OCI-LY1 (cell line): ENCODE data around the gene BPIFB2.

Experiments used
- H2AFZ ChIP-seq: fragments of 200-600 bp; sonication (generic), shearing (Covaris generic); 2 replicates; pipeline ENCODE4 v1.6.0; 2014; ENCODE audit warnings: antibody characterized with exemption, mild to moderate bottlenecking, low read length
- H3F3A ChIP-seq: fragments of 200-600 bp; sonication (generic), shearing (Covaris generic); 2 replicates; pipeline ENCODE4 v1.6.0; 2014; ENCODE audit warnings: mild to moderate bottlenecking, antibody characterized with exemption, low read length, moderate library complexity; ENCODE audit not compliant: insufficient read depth
- H3K27ac ChIP-seq: fragments of 200-600 bp; sonication (generic); 2 replicates; pipeline ENCODE4 v1.5.1; 2014; ENCODE audit warnings: low read length, mixed run types, mild to moderate bottlenecking, low read depth; ENCODE audit not compliant: poor library complexity, severe bottlenecking
- H3K27me3 ChIP-seq: fragments of 200-600 bp; sonication (generic); 2 replicates; pipeline ENCODE4 v1.6.0; 2014; ENCODE audit warnings: antibody characterized with exemption, mild to moderate bottlenecking, low read length, moderate library complexity; ENCODE audit not compliant: insufficient read depth
- H3K36me3 ChIP-seq: fragments of 200-600 bp; sonication (generic); 2 replicates; pipeline ENCODE4 v1.6.1; 2014; ENCODE audit warnings: mild to moderate bottlenecking, antibody characterized with exemption, low read length, moderate library complexity, mixed read lengths; ENCODE audit not compliant: insufficient read depth
- H3K4me1 ChIP-seq: fragments of 200-600 bp; sonication (generic); 2 replicates; pipeline ENCODE4 v1.5.1; 2014; ENCODE audit warnings: mild to moderate bottlenecking, low read length, moderate library complexity; ENCODE audit not compliant: insufficient read depth, severe bottlenecking
- H3K4me2 ChIP-seq: fragments of 200-600 bp; sonication (generic), shearing (Covaris generic); 2 replicates; pipeline ENCODE4 v1.6.1; 2014; ENCODE audit warnings: low read length
- H3K4me3 ChIP-seq: fragments of 200-600 bp; sonication (generic); 2 replicates; pipeline ENCODE4 v1.5.1; 2014; ENCODE audit warnings: low read length, low read depth, mild to moderate bottlenecking, mixed read lengths; ENCODE audit not compliant: poor library complexity, severe bottlenecking
- H3K79me2 ChIP-seq: fragments of 200-600 bp; shearing (Covaris generic); 2 replicates; pipeline ENCODE4 v1.6.1; 2016; ENCODE audit warnings: mixed run types, low read length, mixed read lengths; ENCODE audit not compliant: insufficient read depth
- H3K9ac ChIP-seq: fragments of 200-600 bp; sonication (generic), shearing (Covaris generic); 2 replicates; pipeline ENCODE4 v1.6.1; 2014; ENCODE audit warnings: mild to moderate bottlenecking, low read length, mixed read lengths
- H3K9me2 ChIP-seq: fragments of 200-600 bp; sonication (generic), shearing (Covaris generic); 2 replicates; pipeline ENCODE4 v1.6.1; 2014; ENCODE audit warnings: low read depth, mild to moderate bottlenecking, low read length, mixed read lengths
- H3K9me3 ChIP-seq: fragments of 200-600 bp; shearing (Covaris generic); 2 replicates; pipeline ENCODE4 v1.6.1; 2014; ENCODE audit warnings: low read length, mixed read lengths
- H4K20me1 ChIP-seq: fragments of 200-600 bp; sonication (generic), shearing (Covaris generic); 2 replicates; pipeline ENCODE4 v1.6.0; 2016; ENCODE audit warnings: mild to moderate bottlenecking, low read length; ENCODE audit not compliant: insufficient read depth
- CTCF ChIP-seq: fragments of 200-600 bp; sonication (generic), shearing (Covaris generic); IDR thresholded peaks from 2 replicates; pipeline ENCODE4 v1.5.1; 2017; ENCODE audit warnings: mild to moderate bottlenecking, antibody characterized with exemption, low read length, moderate library complexity, mixed read lengths
- EZH2 ChIP-seq: fragments of 200-600 bp; sonication (generic), shearing (Covaris generic); IDR thresholded peaks from 2 replicates; pipeline ENCODE4 v1.8.0; 2017; ENCODE audit warnings: borderline replicate concordance, mixed run types, mild to moderate bottlenecking, antibody characterized with exemption, low read length, moderate library complexity, mixed read lengths

BPIFB2 gene

GRCh38 chr20:32967961-32968457, 39.5 kb upstream of the BPIFB2 start:
- Histone ChIP-seq H3K9ac (no peak overlapping the region), H3K9me3 (no peaks in the 10 kb centered on the region), H3F3A (no peaks in the 10 kb centered on the region), H3K27ac (no peak overlapping the region), H3K4me3 (no peak overlapping the region), H3K79me2 (no peaks in the 10 kb centered on the region), H2AFZ (no peak overlapping the region), H3K27me3 (peaks cover 3% of the 10 kb centered on the region; the same call in 1 of the 2 replicates), H4K20me1 (no peaks in the 10 kb centered on the region), H3K4me2 (no peak overlapping the region), H3K36me3 (no peaks in the 10 kb centered on the region), H3K4me1 (peaks cover 16% of the 10 kb centered on the region), H3K9me2 (no peaks in the 10 kb centered on the region)
- no peak for TF ChIP-seq EZH2
- no peak for TF ChIP-seq CTCF

GRCh38 chr20:32968478-32969241, 38.8 kb upstream of the BPIFB2 start:
- no peak overlapping the region for H3K4me2 ChIP-seq

GRCh38 chr20:32969356-32970114, 38.0 kb upstream of the BPIFB2 start:
- Histone ChIP-seq H3K79me2 (no peaks in the 10 kb centered on the region), H3K9me2 (no peaks in the 10 kb centered on the region), H4K20me1 (no peaks in the 10 kb centered on the region), H3K27ac (no peak overlapping the region), H3K4me3 (no peak overlapping the region), H3K9me3 (no peaks in the 10 kb centered on the region), H3K4me2 (no peak overlapping the region), H3K36me3 (no peaks in the 10 kb centered on the region), H3K4me1 (peaks cover 16% of the 10 kb centered on the region), H3K27me3 (peaks cover 3% of the 10 kb centered on the region; the same call in 1 of the 2 replicates), H3K9ac (no peak overlapping the region), H2AFZ (no peak overlapping the region), H3F3A (no peaks in the 10 kb centered on the region)
- TF ChIP-seq CTCF = no peak
- TF ChIP-seq EZH2 = no peak

More at GRCh38 chr20:32968478-32969241, 38.8 kb upstream of the BPIFB2 start:
- Histone ChIP-seq H4K20me1 (no peaks in the 10 kb centered on the region), H3K4me1 (peaks cover 16% of the 10 kb centered on the region), H3K9me2 (no peaks in the 10 kb centered on the region), H3K27me3 (peaks cover 3% of the 10 kb centered on the region; the same call in 1 of the 2 replicates), H3K79me2 (no peaks in the 10 kb centered on the region), H3K4me3 (no peak overlapping the region), H3K27ac (no peak overlapping the region), H3F3A (no peaks in the 10 kb centered on the region), H3K36me3 (no peaks in the 10 kb centered on the region), H3K9me3 (no peaks in the 10 kb centered on the region), H3K9ac (no peak overlapping the region), H2AFZ (no peak overlapping the region)
- TF ChIP-seq EZH2 = no peak
- TF ChIP-seq CTCF = no peak
